WTC11 (cell line): ENCODE results near the gene HDAC9. TPM values are rescaled to one million over a fixed set of nuclear protein-coding genes. Genes with fewer than 3 reads are reported as not detected.

Experiments used
- ATAC-seq: fragments of 200-7000 bp; cut with Tn5 transposase; 2 replicates; pipeline ENCODE4 v1.10.0; 2021; ENCODE audit warnings: mild to moderate bottlenecking, moderate library complexity
- CTCF ChIA-PET: fragments of 300-600 bp; sonication (Branson Sonifier 250); formaldehyde crosslinking; loops from one replicate; lab custom pipeline; 2021; ENCODE audit warnings: antibody characterized with exemption; lab: Charles Lee
- POLR2A ChIA-PET: fragments of 350-600 bp; sonication (Branson Sonifier 250); formaldehyde crosslinking; loops from one replicate; lab custom pipeline; 2021; ENCODE audit warnings: antibody characterized with exemption; lab: Charles Lee
- DNase-seq: peaks from one replicate; pipeline ENCODE4 v3.0.0; 2021; ENCODE audit warnings: low spot score
- H3K27ac Mint-ChIP-seq: 2 replicates; pipeline ENCODE4 v1.8.0; 2021; ENCODE audit warnings: mixed read lengths
- H3K27me3 Mint-ChIP-seq: 2 replicates; pipeline ENCODE4 v1.8.0; 2021; ENCODE audit warnings: low read depth, mild to moderate bottlenecking, moderate library complexity, mixed read lengths
- H3K36me3 Mint-ChIP-seq: 2 replicates; pipeline ENCODE4 v1.8.0; 2021; ENCODE audit warnings: mixed read lengths
- H3K4me1 Mint-ChIP-seq: 2 replicates; pipeline ENCODE4 v1.8.0; 2022; ENCODE audit warnings: mixed read lengths
- H3K4me3 Mint-ChIP-seq: 2 replicates; pipeline ENCODE4 v1.8.0; 2021; ENCODE audit warnings: mild to moderate bottlenecking, moderate library complexity, mixed read lengths
- H3K9me3 Mint-ChIP-seq: 2 replicates; pipeline ENCODE4 v1.8.0; 2021; ENCODE audit warnings: mixed read lengths
- AFF4 ChIP-seq: sonication (generic); formaldehyde crosslinking; IDR thresholded peaks from 2 replicates; pipeline ENCODE4 v1.8.1; 2023; ENCODE audit warnings: mild to moderate bottlenecking, missing genetic modification reagents, borderline replicate concordance
- ATF2 ChIP-seq: sonication (generic); formaldehyde crosslinking; IDR thresholded peaks from 2 replicates; pipeline ENCODE4 v1.8.1; 2022; ENCODE audit warnings: low read depth, missing genetic modification reagents, borderline replicate concordance
- CREM ChIP-seq: sonication (generic); formaldehyde crosslinking; IDR thresholded peaks from 2 replicates; pipeline ENCODE4 v1.8.1; 2022; ENCODE audit warnings: mild to moderate bottlenecking, missing genetic modification reagents, moderate library complexity
- E2F5 ChIP-seq: sonication (generic); formaldehyde crosslinking; IDR thresholded peaks from 2 replicates; pipeline ENCODE4 v1.8.1; 2022; ENCODE audit warnings: mild to moderate bottlenecking, moderate library complexity, missing genetic modification reagents
- HMGA2 ChIP-seq: fragments of 250-450 bp; sonication (Bioruptor Pico); IDR thresholded peaks from 2 replicates; pipeline ENCODE4 v1.4.0; 2021; ENCODE audit warnings: mild to moderate bottlenecking, moderate library complexity
- JAZF1 ChIP-seq: fragments of 250-450 bp; sonication (Bioruptor Pico); IDR thresholded peaks from 2 replicates; pipeline ENCODE4 v1.9.0; 2021; ENCODE audit warnings: moderate library complexity, mild to moderate bottlenecking, inconsistent platforms
- JUN ChIP-seq: sonication (generic); formaldehyde crosslinking; IDR thresholded peaks from 2 replicates; pipeline ENCODE4 v1.8.0; 2023; ENCODE audit warnings: mild to moderate bottlenecking, missing genetic modification reagents
- MAX ChIP-seq: sonication (generic); formaldehyde crosslinking; IDR thresholded peaks from 2 replicates; pipeline ENCODE4 v1.8.0; 2022; ENCODE audit warnings: mild to moderate bottlenecking, missing genetic modification reagents
- NFE2L1 ChIP-seq: sonication (generic); formaldehyde crosslinking; IDR thresholded peaks from 2 replicates; pipeline ENCODE4 v1.8.1; 2023; ENCODE audit warnings: missing genetic modification reagents
- OVOL2 ChIP-seq: fragments of 250-450 bp; sonication (Bioruptor Pico); IDR thresholded peaks from 2 replicates; pipeline ENCODE4 v1.9.0; 2021; ENCODE audit warnings: mild to moderate bottlenecking, borderline replicate concordance
- SMAD3 ChIP-seq: sonication (generic); formaldehyde crosslinking; IDR thresholded peaks from 2 replicates; pipeline ENCODE4 v1.8.0; 2022; ENCODE audit warnings: missing genetic modification reagents, mild to moderate bottlenecking, borderline replicate concordance
- SOX15 ChIP-seq: fragments of 250-450 bp; sonication (Bioruptor Pico); IDR thresholded peaks from 2 replicates; pipeline ENCODE4 v1.9.0; 2021; ENCODE audit warnings: mild to moderate bottlenecking
- STAT6 ChIP-seq: sonication (generic); formaldehyde crosslinking; conservative IDR thresholded peaks from 2 replicates; pipeline ENCODE4 v1.8.1; 2023; ENCODE audit warnings: mild to moderate bottlenecking, low read depth, missing genetic modification reagents, moderate library complexity
- TCF7 ChIP-seq: sonication (generic); formaldehyde crosslinking; IDR thresholded peaks from 2 replicates; pipeline ENCODE4 v1.8.0; 2022; ENCODE audit warnings: mild to moderate bottlenecking, low read depth, missing genetic modification reagents, moderate library complexity
- TP53 ChIP-seq: sonication (generic); formaldehyde crosslinking; IDR thresholded peaks from 2 replicates; pipeline ENCODE4 v1.8.1; 2023; ENCODE audit warnings: mild to moderate bottlenecking, missing genetic modification reagents
- USF2 ChIP-seq: sonication (generic); formaldehyde crosslinking; IDR thresholded peaks from 2 replicates; pipeline ENCODE4 v1.8.1; 2023; ENCODE audit warnings: mild to moderate bottlenecking, missing genetic modification reagents, moderate library complexity
- ZBTB21 ChIP-seq: sonication (generic); formaldehyde crosslinking; IDR thresholded peaks from 2 replicates; pipeline ENCODE4 v1.8.1; 2023; ENCODE audit warnings: mild to moderate bottlenecking, missing genetic modification reagents, borderline replicate concordance
- ZMAT4 ChIP-seq: fragments of 250-450 bp; sonication (Bioruptor Pico); IDR thresholded peaks from 2 replicates; pipeline ENCODE4 v1.9.0; 2021; ENCODE audit warnings: mild to moderate bottlenecking
- ZNF219 ChIP-seq: sonication (generic); formaldehyde crosslinking; IDR thresholded peaks from 2 replicates; pipeline ENCODE4 v1.8.0; 2023; ENCODE audit warnings: missing genetic modification reagents, mild to moderate bottlenecking, borderline replicate concordance
- ZNF281 ChIP-seq: sonication (generic); formaldehyde crosslinking; IDR thresholded peaks from 2 replicates; pipeline ENCODE4 v1.8.0; 2023; ENCODE audit warnings: mild to moderate bottlenecking, missing genetic modification reagents
- ZNF671 ChIP-seq: fragments of 250-450 bp; sonication (Bioruptor Pico); IDR thresholded peaks from 2 replicates; pipeline ENCODE4 v1.8.0; 2021; ENCODE audit warnings: mild to moderate bottlenecking
- total RNA-seq: library from RNA; stranded (reverse); gene quantifications from 3 replicates; pipeline ENCODE4 v1.2.3, GENCODE V29; 2021

HDAC9 gene
- total RNA-seq, 1 experiment from 2014 or later = 18.8 TPM

- Mint-ChIP-seq H3K36me3 (no peaks in the 10 kb centered on the region), H3K4me3 (no peak overlapping the region), H3K27ac (no peak overlapping the region), H3K27me3 (no peaks in the 10 kb centered on the region)
- ATAC-seq = no peak
- POLR2A ChIA-PET = no interaction called here
- TF ChIP-seq USF2 (CRISPR knock-in tag) (no peak), ATF2 (CRISPR knock-in tag) (no peak), CREM (CRISPR knock-in tag) (no peak), E2F5 (CRISPR knock-in tag) (no peak), ZNF671 (no peak), TP53 (CRISPR knock-in tag) (no peak), OVOL2 (CRISPR knock-in tag) (no peak), STAT6 (no peak)
- TF ChIP-seq, all 79 proteins: peak for 0
- no peaks in the 10 kb centered on the region for H3K9me3 Mint-ChIP-seq
- no peak for DNase-seq
- CTCF ChIA-PET = no interaction called here
- no peaks in the 10 kb centered on the region for H3K4me1 Mint-ChIP-seq
These were observed 142.0 kb downstream of the HDAC9 start for GRCh38 chr7:18637516-18637915.

- H3K36me3 Mint-ChIP-seq = no peaks in the 10 kb centered on the region
- ChIA-PET POLR2A (no interaction called here), CTCF (interaction anchor here (1.5 kb wide), 1 partner anchor 27 kb away, joined by 7 read pairs; no protein-coding TSS in a partner anchor)
- H3K4me1 Mint-ChIP-seq = no peaks in the 10 kb centered on the region
- no peak overlapping the region for H3K4me3 Mint-ChIP-seq
- ATAC-seq (no peak), DNase-seq (no peak)
- H3K27me3 Mint-ChIP-seq = no peaks in the 10 kb centered on the region
- no peak overlapping the region; the same call in 1 of the 2 replicates for H3K27ac Mint-ChIP-seq
- no peaks in the 10 kb centered on the region for H3K9me3 Mint-ChIP-seq
- TF ChIP-seq NFE2L1 (CRISPR knock-in tag) (no peak), JUN (CRISPR knock-in tag) (no peak), MAX (no peak), AFF4 (no peak), ZMAT4 (CRISPR knock-in tag) (no peak), SMAD3 (CRISPR knock-in tag) (no peak), ZBTB21 (CRISPR knock-in tag) (no peak), SOX15 (CRISPR knock-in tag) (no peak), ZNF281 (CRISPR knock-in tag) (no peak), JAZF1 (CRISPR knock-in tag) (no peak), HMGA2 (CRISPR knock-in tag) (no peak), TCF7 (no peak), ZNF219 (CRISPR knock-in tag) (no peak)
These were observed 143.3 kb downstream of the HDAC9 start for GRCh38 chr7:18638594-18639452.
